Body of pancreas (tissue), 4 donors: ENCODE measurements around the gene RMND1.

Experiments
- POLR2A ChIP-seq, 3 donors: fragments of 450-650 bp; IDR thresholded peaks; one replicate each; pipeline ENCODE4 v1.6.1; 2016; ENCODE audit warnings: antibody characterized with exemption in 3 of 3, mild to moderate bottlenecking in 2 of 3
- TF ChIP-seq, protein P1 (sequence below), 7 experiments: fragments of 450-650 bp in 4 of 7; fragments of 200-600 bp in 3 of 7; sonication (generic) in 3 of 7; IDR thresholded peaks; one replicate each; pipeline ENCODE4 v1.5.1; 2016 to 2019; ENCODE audit warnings: antibody characterized with exemption in 7 of 7

DNA sequence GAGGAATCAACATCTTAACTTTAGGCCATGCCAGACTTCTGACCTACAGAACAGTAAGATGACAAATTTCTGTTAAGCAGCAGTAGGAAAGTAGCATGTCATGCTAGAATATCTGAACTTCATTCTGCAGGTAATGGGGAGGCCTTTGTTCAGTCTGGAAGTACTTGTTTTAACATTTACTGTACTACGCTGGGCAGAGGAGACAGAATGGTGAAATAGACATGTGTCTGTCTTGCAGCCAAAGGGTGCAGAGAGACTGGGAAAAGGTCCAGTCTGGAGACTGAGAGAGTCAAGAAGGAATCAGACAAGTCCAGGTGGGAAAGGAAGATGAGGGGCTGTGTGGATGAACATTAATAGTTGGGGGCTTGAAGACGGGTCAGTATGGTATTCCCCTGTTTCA is 43.1 kb downstream of the RMND1 start:
- TF ChIP-seq, protein P1, sequence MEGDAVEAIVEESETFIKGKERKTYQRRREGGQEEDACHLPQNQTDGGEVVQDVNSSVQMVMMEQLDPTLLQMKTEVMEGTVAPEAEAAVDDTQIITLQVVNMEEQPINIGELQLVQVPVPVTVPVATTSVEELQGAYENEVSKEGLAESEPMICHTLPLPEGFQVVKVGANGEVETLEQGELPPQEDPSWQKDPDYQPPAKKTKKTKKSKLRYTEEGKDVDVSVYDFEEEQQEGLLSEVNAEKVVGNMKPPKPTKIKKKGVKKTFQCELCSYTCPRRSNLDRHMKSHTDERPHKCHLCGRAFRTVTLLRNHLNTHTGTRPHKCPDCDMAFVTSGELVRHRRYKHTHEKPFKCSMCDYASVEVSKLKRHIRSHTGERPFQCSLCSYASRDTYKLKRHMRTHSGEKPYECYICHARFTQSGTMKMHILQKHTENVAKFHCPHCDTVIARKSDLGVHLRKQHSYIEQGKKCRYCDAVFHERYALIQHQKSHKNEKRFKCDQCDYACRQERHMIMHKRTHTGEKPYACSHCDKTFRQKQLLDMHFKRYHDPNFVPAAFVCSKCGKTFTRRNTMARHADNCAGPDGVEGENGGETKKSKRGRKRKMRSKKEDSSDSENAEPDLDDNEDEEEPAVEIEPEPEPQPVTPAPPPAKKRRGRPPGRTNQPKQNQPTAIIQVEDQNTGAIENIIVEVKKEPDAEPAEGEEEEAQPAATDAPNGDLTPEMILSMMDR (IDR thresholded peaks at IDR 0.05): no peak
- no peak for TF ChIP-seq POLR2A (IDR thresholded peaks at IDR 0.05)
